Retina (tissue), 1 donor: ENCODE measurements around the gene ESPNL.

Experiments
- DNase-seq: peaks from one replicate; pipeline ENCODE4 v3.0.0-alpha.2; 2016

Gene ESPNL

GRCh38 chr2:238143239-238143951, 43.3 kb downstream of the ESPNL start:
- DNase-seq: no peak

GRCh38 chr2:238144262-238144661, 44.1 kb downstream of the ESPNL start:
- no peak for DNase-seq

- DNase-seq: no peak
Measured at GRCh38 chr2:238145046-238145445, 44.9 kb downstream of the ESPNL start.

- no peak for DNase-seq
Measured at GRCh38 chr2:238145851-238146250, 45.7 kb downstream of the ESPNL start.

GRCh38 chr2:238146884-238147544, 46.9 kb downstream of the ESPNL start:
- no peak for DNase-seq

GRCh38 chr2:238148981-238149380, 48.8 kb downstream of the ESPNL start:
- DNase-seq: no peak

GRCh38 chr2:238149841-238150572, 49.9 kb downstream of the ESPNL start:
- DNase-seq: no peak

- DNase-seq: no peak
Measured at GRCh38 chr2:238150686-238151085, 50.5 kb downstream of the ESPNL start.

- DNase-seq: no peak
Measured at GRCh38 chr2:238151205-238151604, 51.1 kb downstream of the ESPNL start.

- no peak for DNase-seq
Measured at GRCh38 chr2:238151628-238152235, 51.6 kb downstream of the ESPNL start.

GRCh38 chr2:238152771-238153688, 52.9 kb downstream of the ESPNL start:
- no peak for DNase-seq

GRCh38 chr2:238154570-238154969, 54.4 kb downstream of the ESPNL start:
- no peak for DNase-seq

- no peak for DNase-seq
Measured at GRCh38 chr2:238155051-238155760, 55.1 kb downstream of the ESPNL start.

- DNase-seq: no peak
Measured at GRCh38 chr2:238155761-238156694, 55.9 kb downstream of the ESPNL start.

GRCh38 chr2:238157506-238158017, 57.4 kb downstream of the ESPNL start:
- no peak for DNase-seq

GRCh38 chr2:238158018-238158508, 57.9 kb downstream of the ESPNL start:
- DNase-seq: no peak

- DNase-seq: no peak
Measured at GRCh38 chr2:238158509-238159070, 58.5 kb downstream of the ESPNL start, which contains the start of gene ERFE. TSS of gene ERFE (plus strand) at chr2:238158970. CDS start at chr2:238159008, 38 bp downstream.

- DNase-seq: no peak
Measured at GRCh38 chr2:238159071-238159539, 59.0 kb downstream of the ESPNL start.

- DNase-seq: no peak
Measured at GRCh38 chr2:238159661-238160205, 59.6 kb downstream of the ESPNL start.
